BJ (cell line): ENCODE data around the gene ID3. TPM values are rescaled to one million over a fixed set of nuclear protein-coding genes. Genes with fewer than 3 reads are reported as not detected.

Experiments used
- CTCF ChIA-PET: fragments of 350-600 bp; formaldehyde crosslinking; extraction: SDS; loops from one replicate; lab custom pipeline; 2021; ENCODE audit warnings: antibody characterized with exemption, inconsistent platforms; lab: Yijun Ruan, JAX
- POLR2A ChIA-PET: fragments of 300-600 bp; sonication (Branson Sonifier 250); formaldehyde crosslinking; extraction: SDS; loops from one replicate; lab custom pipeline; 2021; ENCODE audit warnings: antibody characterized with exemption; lab: Charles Lee
- DNase-seq: peaks from one replicate; pipeline ENCODE4 v3.0.0-alpha.2; 2011; ENCODE audit warnings: low read depth
- H3K27me3 ChIP-seq: 2 replicates; pipeline ENCODE4 v1.6.0; 2011; ENCODE audit warnings: low read length; ENCODE audit not compliant: control insufficient read depth, insufficient read depth
- H3K36me3 ChIP-seq: 2 replicates; pipeline ENCODE4 v1.5.1; 2011; ENCODE audit warnings: low read length; ENCODE audit not compliant: control insufficient read depth, insufficient read depth
- H3K4me3 ChIP-seq: 2 replicates; pipeline ENCODE4 v1.5.1; 2011; ENCODE audit warnings: low read depth, mild to moderate bottlenecking, control low read depth, low read length
- polyA plus RNA-seq: library from polyadenylated mRNA; depleted of rRNA; stranded (reverse); fragments of >200 nt; gene quantifications from 2 replicates; pipeline ENCODE4 v1.2.3, GENCODE V29; 2011
- TF ChIP-seq, protein P1 (sequence below): IDR thresholded peaks from 2 replicates; pipeline ENCODE4 v1.5.1; 2011; ENCODE audit warnings: low read depth, mild to moderate bottlenecking, control low read depth, inconsistent platforms, low read length, moderate library complexity; ENCODE audit not compliant: insufficient read depth

Gene ID3
- polyA plus RNA-seq, 1 experiment, result 379 TPM

DNA sequence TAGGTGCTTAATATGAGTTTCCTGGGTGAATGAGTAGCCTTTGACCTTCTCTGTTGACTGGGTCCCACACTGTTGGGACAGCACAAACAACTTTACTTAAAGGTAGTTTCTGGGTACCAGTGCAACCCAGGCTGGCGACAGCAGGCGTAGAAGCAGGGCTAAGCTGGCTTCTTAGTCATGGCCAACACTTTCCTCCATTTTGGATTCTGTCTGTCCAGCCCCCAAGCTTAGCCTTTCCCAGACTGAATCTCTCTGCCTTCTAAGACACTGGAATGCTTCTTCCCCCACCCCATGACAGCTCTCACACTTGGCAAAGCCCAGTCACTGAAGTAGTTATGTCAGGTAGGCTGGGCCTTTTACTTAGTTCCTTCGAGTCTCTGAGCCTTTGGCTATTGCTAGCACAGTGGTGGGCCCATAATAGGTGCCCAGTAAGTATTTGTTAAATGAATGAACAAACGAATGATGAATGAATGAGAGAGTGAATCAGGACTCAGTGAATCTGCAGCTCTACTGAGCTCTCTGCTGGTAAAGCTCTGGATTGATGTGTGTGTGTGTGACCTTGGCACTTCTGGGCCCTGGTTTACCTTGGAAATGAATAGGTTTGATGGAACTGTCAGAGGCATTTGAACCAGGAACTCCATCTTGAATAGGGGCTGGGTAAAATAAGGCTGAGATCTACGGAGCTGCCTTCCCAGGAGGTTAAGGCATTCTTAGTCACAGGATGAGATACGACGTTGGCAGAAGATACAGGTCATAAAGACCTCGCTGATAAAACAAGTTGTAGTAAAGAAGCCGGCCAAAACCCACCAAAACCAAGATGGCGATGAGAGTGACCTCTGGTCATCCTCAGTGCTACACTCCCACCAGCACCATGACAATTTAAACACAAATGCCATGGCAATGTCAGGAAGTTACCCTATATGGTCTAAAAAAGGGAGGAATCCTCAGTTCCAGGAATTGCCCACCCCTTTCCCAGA lies 37.4 kb upstream of the ID3 start:
- Histone ChIP-seq H3K27me3 (no peaks in the 10 kb centered on the region), H3K36me3 (no peaks in the 10 kb centered on the region), H3K4me3 (no peak overlapping the region)
- ChIA-PET POLR2A (no interaction called here), CTCF (interaction anchor here (3.4 kb wide), 1 partner anchor 38 kb away, joined by 12 read pairs; no protein-coding TSS in a partner anchor)
- TF ChIP-seq, protein P1, sequence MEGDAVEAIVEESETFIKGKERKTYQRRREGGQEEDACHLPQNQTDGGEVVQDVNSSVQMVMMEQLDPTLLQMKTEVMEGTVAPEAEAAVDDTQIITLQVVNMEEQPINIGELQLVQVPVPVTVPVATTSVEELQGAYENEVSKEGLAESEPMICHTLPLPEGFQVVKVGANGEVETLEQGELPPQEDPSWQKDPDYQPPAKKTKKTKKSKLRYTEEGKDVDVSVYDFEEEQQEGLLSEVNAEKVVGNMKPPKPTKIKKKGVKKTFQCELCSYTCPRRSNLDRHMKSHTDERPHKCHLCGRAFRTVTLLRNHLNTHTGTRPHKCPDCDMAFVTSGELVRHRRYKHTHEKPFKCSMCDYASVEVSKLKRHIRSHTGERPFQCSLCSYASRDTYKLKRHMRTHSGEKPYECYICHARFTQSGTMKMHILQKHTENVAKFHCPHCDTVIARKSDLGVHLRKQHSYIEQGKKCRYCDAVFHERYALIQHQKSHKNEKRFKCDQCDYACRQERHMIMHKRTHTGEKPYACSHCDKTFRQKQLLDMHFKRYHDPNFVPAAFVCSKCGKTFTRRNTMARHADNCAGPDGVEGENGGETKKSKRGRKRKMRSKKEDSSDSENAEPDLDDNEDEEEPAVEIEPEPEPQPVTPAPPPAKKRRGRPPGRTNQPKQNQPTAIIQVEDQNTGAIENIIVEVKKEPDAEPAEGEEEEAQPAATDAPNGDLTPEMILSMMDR, result no peak
- DNase-seq, result no peak

DNA sequence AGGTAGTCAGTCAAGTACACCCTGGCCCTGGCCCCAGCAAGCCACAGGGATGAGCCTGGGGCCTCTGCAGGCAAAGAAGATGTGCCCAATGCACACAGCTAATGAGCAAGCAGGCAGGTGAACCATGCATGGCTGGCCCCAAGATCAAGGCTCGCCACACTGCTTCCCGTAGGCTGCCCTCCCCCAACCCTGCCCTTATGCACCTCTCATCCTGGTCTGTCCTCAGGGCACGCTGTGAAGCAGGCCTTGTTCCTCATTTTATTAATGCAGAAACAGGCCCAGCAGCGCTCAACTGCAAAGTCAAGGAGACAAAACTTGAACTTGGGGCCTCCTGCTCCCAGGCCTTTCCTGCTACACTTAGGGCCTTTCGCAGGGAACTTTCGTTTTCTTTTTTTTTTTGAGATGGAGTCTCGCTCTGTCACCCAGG lies 35.6 kb upstream of the ID3 start:
- H3K27me3 ChIP-seq, result no peaks in the 10 kb centered on the region
- DNase-seq, result no peak
- TF ChIP-seq, protein P1, result no peak
- ChIA-PET POLR2A (no interaction called here), CTCF (no interaction called here)
- no peak overlapping the region for H3K4me3 ChIP-seq
- H3K36me3 ChIP-seq, result no peaks in the 10 kb centered on the region

DNA sequence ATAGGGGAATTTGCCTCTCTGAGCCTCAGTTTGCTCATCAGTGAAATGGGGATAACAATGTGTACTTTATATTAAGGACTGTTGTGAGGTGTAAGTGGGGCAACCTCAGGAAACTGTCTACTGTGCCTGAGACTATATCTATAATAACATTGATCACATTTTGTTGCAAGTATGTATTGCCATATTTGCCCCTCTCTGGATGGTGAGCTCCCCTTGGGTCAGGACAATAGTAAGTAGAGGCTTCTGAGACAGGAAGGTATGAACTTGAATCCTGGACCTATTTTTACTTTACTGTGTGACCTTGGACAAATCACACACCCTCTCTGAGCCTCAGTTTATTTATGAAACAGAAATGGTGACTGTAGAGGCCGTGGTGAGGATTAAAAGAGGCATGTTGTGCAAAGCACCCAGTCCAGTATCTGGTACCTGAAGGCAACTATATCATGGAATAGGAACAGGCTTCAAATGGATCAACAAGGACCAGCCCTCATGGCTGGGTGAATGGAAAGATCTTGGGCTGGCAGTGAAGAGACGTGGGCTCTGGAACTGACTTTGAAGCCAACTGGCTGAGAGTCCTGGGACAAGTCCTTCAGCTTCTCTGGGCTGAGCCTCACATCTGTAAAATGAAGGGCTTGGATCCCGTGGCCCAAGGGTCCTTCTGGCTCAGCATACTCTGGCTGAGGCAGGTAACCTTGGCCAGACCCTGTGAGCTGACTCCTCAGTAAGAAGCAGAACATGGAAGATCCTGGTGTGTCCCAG lies 35.0 kb upstream of the ID3 start:
- CTCF ChIA-PET, result interaction anchor here (2.3 kb wide), 1 partner anchor 39 kb away, joined by 4 read pairs; no protein-coding TSS in a partner anchor
- TF ChIP-seq, protein P1, result no peak
- Histone ChIP-seq H3K27me3 (no peaks in the 10 kb centered on the region), H3K4me3 (no peak overlapping the region), H3K36me3 (no peaks in the 10 kb centered on the region)
- POLR2A ChIA-PET, result no interaction called here
- no peak for DNase-seq

DNA sequence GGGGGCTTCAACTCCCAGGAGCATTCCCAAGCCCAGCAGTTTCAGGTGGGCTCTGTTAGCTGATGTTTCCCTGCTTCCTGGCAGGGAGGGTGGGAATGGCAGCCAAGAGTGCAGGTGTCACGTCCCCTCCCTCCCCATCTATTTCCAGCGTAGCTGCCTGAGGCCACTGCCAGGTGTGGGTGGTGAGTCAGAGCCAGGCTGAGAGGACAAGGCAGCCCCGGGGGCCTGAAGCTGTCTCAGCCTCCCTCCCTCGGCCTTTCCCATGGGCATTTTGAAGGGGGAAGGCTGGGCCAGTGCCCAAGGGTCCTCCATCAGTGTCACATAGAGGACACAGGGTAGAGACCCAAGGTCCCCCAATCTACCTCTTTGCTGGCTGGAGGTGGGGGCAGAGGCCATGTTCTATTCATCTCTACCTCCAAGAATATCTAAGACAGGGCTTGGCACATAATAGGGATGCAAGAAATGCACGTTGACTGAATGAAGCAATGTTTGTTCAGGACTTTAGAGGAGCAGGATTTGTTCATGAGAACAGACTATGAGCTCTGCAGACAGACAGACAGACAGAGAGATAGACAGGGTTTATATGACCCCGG lies 34.4 kb upstream of the ID3 start:
- H3K36me3 ChIP-seq, result no peaks in the 10 kb centered on the region
- no peak overlapping the region for H3K4me3 ChIP-seq
- CTCF ChIA-PET, result interaction anchor here (1.5 to 4.5 kb wide), 4 partner anchors 38 to 50 kb away, joined by 4 to 16 read pairs (median 4); no protein-coding TSS in a partner anchor
- H3K27me3 ChIP-seq, result no peaks in the 10 kb centered on the region
- POLR2A ChIA-PET, result interaction anchor here (1.1 kb wide), 1 partner anchor 34 kb away, joined by 3 read pairs; no protein-coding TSS in a partner anchor
- DNase-seq, result no peak
- TF ChIP-seq, protein P1, result no peak
